ENCODE results near the gene SSR2.
A peak's percentile ranks its signal among the peaks of the same experiment; 100 is the strongest.
"Not testable (repeated sequence)": the region's sequence is repeated elsewhere in the genome, so short reads cannot be mapped to it uniquely, and the experiment has no call there.

SSR2 gene

GRCh38 chr1:156045076-156045475, 24.3 kb upstream of the SSR2 start:
- no peak for DNase-seq

GRCh38 chr1:156042828-156043227, 22.1 kb upstream of the SSR2 start:
- DNase-seq = no peak

- DNase-seq = not testable (repeated sequence)
Measured at GRCh38 chr1:156034991-156035390, 14.2 kb upstream of the SSR2 start.

GRCh38 chr1:156033011-156033410, 12.3 kb upstream of the SSR2 start:
- no peak for DNase-seq

GRCh38 chr1:156026588-156026987, 5.8 kb upstream of the SSR2 start:
- DNase-seq = no peak

GRCh38 chr1:156025876-156026275, 5.1 kb upstream of the SSR2 start:
- DNase-seq = peak; percentile 50

- no peak for DNase-seq
Measured at GRCh38 chr1:156024801-156025200, 4.0 kb upstream of the SSR2 start.

GRCh38 chr1:156021954-156022353, 1.2 kb upstream of the SSR2 start:
- DNase-seq = no peak

- no peak for DNase-seq
Measured at GRCh38 chr1:156021093-156021428, 310 bp upstream of the SSR2 start.

- DNase-seq = no peak
Measured at GRCh38 chr1:156019946-156020292, 832 bp downstream of the SSR2 start.

- no peak for DNase-seq
Measured at GRCh38 chr1:156014829-156015228, 5.9 kb downstream of the SSR2 start.

- DNase-seq = no peak
Measured at GRCh38 chr1:156012051-156012817, 8.5 kb downstream of the SSR2 start.

- no peak for DNase-seq
Measured at GRCh38 chr1:156009404-156009803, 11.3 kb downstream of the SSR2 start.

- no peak for DNase-seq
Measured at GRCh38 chr1:156006666-156007376, 13.9 kb downstream of the SSR2 start.

- no peak for DNase-seq
Measured at GRCh38 chr1:156004843-156005584, 15.7 kb downstream of the SSR2 start.

GRCh38 chr1:156003923-156004188, 16.9 kb downstream of the SSR2 start:
- no peak for DNase-seq

GRCh38 chr1:156002188-156002911, 18.4 kb downstream of the SSR2 start:
- no peak for DNase-seq

- no peak for DNase-seq
Measured at GRCh38 chr1:156001662-156002171, 19.0 kb downstream of the SSR2 start.

GRCh38 chr1:156001021-156001661, 19.6 kb downstream of the SSR2 start:
- no peak for DNase-seq

GRCh38 chr1:155999964-156000363, 20.8 kb downstream of the SSR2 start:
- no peak for DNase-seq

- DNase-seq = no peak
Measured at GRCh38 chr1:155996166-155996565, 24.6 kb downstream of the SSR2 start.

- DNase-seq = no peak
Measured at GRCh38 chr1:155993595-155993994, 27.2 kb downstream of the SSR2 start.

Data from NCI-H345 (cell line).